ENCODE results near the gene ZNF385B.

ZNF385B gene

GRCh38 chr2:179661986-179662385 lies 199.4 kb downstream of the ZNF385B start:
- DNase-seq (ENCODE audit: low read depth) = no peak
- no peak overlapping the region for H3K4me3 ChIP-seq (ENCODE audit: low read depth, low read length)
- no peak for TF ChIP-seq CTCF (conservative IDR thresholded peaks at IDR 0.05; ENCODE audit: low read depth, low read length)

- no peak for DNase-seq (ENCODE audit: low read depth)
- TF ChIP-seq CTCF (conservative IDR thresholded peaks at IDR 0.05; ENCODE audit: low read depth, low read length) = no peak
- H3K4me3 ChIP-seq (ENCODE audit: low read depth, low read length) = no peak overlapping the region
These were observed 204.3 kb downstream of the ZNF385B start for GRCh38 chr2:179657068-179657595.

GRCh38 chr2:179655627-179656026 lies 205.8 kb downstream of the ZNF385B start:
- no peak overlapping the region for H3K4me3 ChIP-seq (ENCODE audit: low read depth, low read length)
- no peak for DNase-seq (ENCODE audit: low read depth)
- TF ChIP-seq CTCF (conservative IDR thresholded peaks at IDR 0.05; ENCODE audit: low read depth, low read length) = no peak

GRCh38 chr2:179654806-179655205 lies 206.6 kb downstream of the ZNF385B start:
- TF ChIP-seq CTCF (conservative IDR thresholded peaks at IDR 0.05; ENCODE audit: low read depth, low read length) = no peak
- no peak overlapping the region for H3K4me3 ChIP-seq (ENCODE audit: low read depth, low read length)
- DNase-seq (ENCODE audit: low read depth) = no peak

GRCh38 chr2:179652296-179652695 lies 209.1 kb downstream of the ZNF385B start:
- DNase-seq (ENCODE audit: low read depth) = no peak
- no peak for TF ChIP-seq CTCF (conservative IDR thresholded peaks at IDR 0.05; ENCODE audit: low read depth, low read length)

GRCh38 chr2:179650420-179650819 lies 211.0 kb downstream of the ZNF385B start:
- TF ChIP-seq CTCF (conservative IDR thresholded peaks at IDR 0.05; ENCODE audit: low read depth, low read length) = no peak
- DNase-seq (ENCODE audit: low read depth) = no peak
- no peak overlapping the region for H3K4me3 ChIP-seq (ENCODE audit: low read depth, low read length)

More at GRCh38 chr2:179652296-179652695, 209.1 kb downstream of the ZNF385B start:
- H3K4me3 ChIP-seq (ENCODE audit: low read depth, low read length) = no peak overlapping the region

GRCh38 chr2:179646862-179647587 lies 214.4 kb downstream of the ZNF385B start:
- H3K4me3 ChIP-seq (ENCODE audit: low read depth, low read length) = no peak overlapping the region
- no peak for DNase-seq (ENCODE audit: low read depth)
- TF ChIP-seq CTCF (conservative IDR thresholded peaks at IDR 0.05; ENCODE audit: low read depth, low read length) = no peak

All from choroid plexus epithelial cell (primary cell).